Calu3 (cell line): ENCODE results near the gene ASTN2. TPM values are rescaled to one million over a fixed set of nuclear protein-coding genes. Genes with fewer than 3 reads are reported as not detected.

Experiments
- BruUV-seq: library from RNA; stranded (reverse); fragments of 400-500 nt; replicated peaks from 2 replicates; lab custom pipeline; 2021; lab: Mats Ljungman, UMichigan
- CTCF ChIA-PET: fragments of 300-600 bp; sonication (Branson Sonifier 250); formaldehyde crosslinking; loops from one replicate; lab custom pipeline; 2022; ENCODE audit warnings: antibody characterized with exemption; lab: Charles Lee
- DNase-seq: peaks from one replicate; pipeline ENCODE4 v3.0.0; 2022
- H3K27ac Mint-ChIP-seq: one replicate; pipeline ENCODE4 v1.8.0; 2022; ENCODE audit warnings: mixed read lengths; ENCODE audit not compliant: unreplicated experiment
- H3K27me3 Mint-ChIP-seq: one replicate; pipeline ENCODE4 v1.8.0; 2022; ENCODE audit warnings: mixed read lengths; ENCODE audit not compliant: unreplicated experiment
- H3K36me3 Mint-ChIP-seq: one replicate; pipeline ENCODE4 v1.8.0; 2022; ENCODE audit warnings: mild to moderate bottlenecking, moderate library complexity, mixed read lengths; ENCODE audit not compliant: insufficient read depth, unreplicated experiment
- H3K4me1 Mint-ChIP-seq: one replicate; pipeline ENCODE4 v1.8.0; 2022; ENCODE audit warnings: mild to moderate bottlenecking, low read depth, mixed read lengths; ENCODE audit not compliant: unreplicated experiment
- H3K4me3 Mint-ChIP-seq: one replicate; pipeline ENCODE4 v1.8.0; 2022; ENCODE audit warnings: mild to moderate bottlenecking, low read depth, moderate library complexity, mixed read lengths; ENCODE audit not compliant: unreplicated experiment
- H3K9me3 Mint-ChIP-seq: one replicate; pipeline ENCODE4 v1.8.0; 2022; ENCODE audit warnings: low read depth, mixed read lengths; ENCODE audit not compliant: unreplicated experiment
- CTCF ChIP-seq: fragments of 200-600 bp; IDR thresholded peaks from one replicate; pipeline ENCODE4 v1.8.0; 2022; ENCODE audit warnings: antibody characterized with exemption; ENCODE audit not compliant: unreplicated experiment
- intact Hi-C: fragments of 100-400 bp; cut with micrococcal nuclease; formaldehyde crosslinking; loops from one replicate; pipeline ENCODE4 v1.10.0; 2022; ENCODE audit not compliant: unreplicated experiment
- total RNA-seq: library from RNA; stranded (reverse); gene quantifications from 2 replicates; pipeline ENCODE4 v1.2.3, GENCODE V29; 2022

Gene ASTN2
- total RNA-seq, 1 experiment from 2014 or later = 1.7 TPM

- no peak for DNase-seq
- no peak overlapping the region for H3K27ac Mint-ChIP-seq
- CTCF ChIA-PET = no interaction called here
- intact Hi-C loops = loop anchor here (2.0 to 5.0 kb wide), 2 partner anchors 77 to 905 kb away; no protein-coding TSS in a partner anchor
- no peaks in the 10 kb centered on the region for H3K36me3 Mint-ChIP-seq
- H3K27me3 Mint-ChIP-seq = no peaks in the 10 kb centered on the region
- no peaks in the 10 kb centered on the region for H3K4me1 Mint-ChIP-seq
- H3K9me3 Mint-ChIP-seq = no peaks in the 10 kb centered on the region
- no TSS peak for BruUV-seq
- no peak for TF ChIP-seq CTCF
- H3K4me3 Mint-ChIP-seq = no peak overlapping the region
These were observed 919.1 kb downstream of the ASTN2 start for GRCh38 chr9:116495725-116496124.

- no peak for TF ChIP-seq CTCF
- BruUV-seq = no TSS peak
- H3K27ac Mint-ChIP-seq = no peak overlapping the region
- H3K4me3 Mint-ChIP-seq = no peak overlapping the region
- H3K36me3 Mint-ChIP-seq = no peaks in the 10 kb centered on the region
- peak; percentile 42 for DNase-seq
- H3K9me3 Mint-ChIP-seq = no peaks in the 10 kb centered on the region
- no peaks in the 10 kb centered on the region for H3K27me3 Mint-ChIP-seq
- intact Hi-C loops = loop anchor here (2.0 to 5.0 kb wide), 2 partner anchors 77 to 904 kb away; no protein-coding TSS in a partner anchor
- no peaks in the 10 kb centered on the region for H3K4me1 Mint-ChIP-seq
- CTCF ChIA-PET = no interaction called here
These were observed 919.8 kb downstream of the ASTN2 start for GRCh38 chr9:116494815-116495634.

- Mint-ChIP-seq H3K36me3 (no peaks in the 10 kb centered on the region), H3K4me1 (no peaks in the 10 kb centered on the region), H3K27me3 (no peaks in the 10 kb centered on the region), H3K9me3 (no peaks in the 10 kb centered on the region), H3K4me3 (no peak overlapping the region), H3K27ac (no peak overlapping the region)
- intact Hi-C loops = no loop called here
- no peak for TF ChIP-seq CTCF
- CTCF ChIA-PET = no interaction called here
- no peak for DNase-seq
- BruUV-seq = no TSS peak
These were observed 921.5 kb downstream of the ASTN2 start for GRCh38 chr9:116493183-116493860.

- intact Hi-C loops = no loop called here
- DNase-seq = no peak
- Mint-ChIP-seq H3K27ac (no peak overlapping the region), H3K36me3 (no peaks in the 10 kb centered on the region), H3K4me1 (no peaks in the 10 kb centered on the region), H3K4me3 (no peak overlapping the region), H3K9me3 (no peaks in the 10 kb centered on the region), H3K27me3 (no peaks in the 10 kb centered on the region)
- no TSS peak for BruUV-seq
- no peak for TF ChIP-seq CTCF
- CTCF ChIA-PET = interaction anchor here (0.5 kb wide), 1 partner anchor 33 kb away, joined by 3 read pairs; no protein-coding TSS in a partner anchor
These were observed 923.2 kb downstream of the ASTN2 start for GRCh38 chr9:116491659-116492058.
